HepG2 (cell line): ENCODE data around the gene C19orf85. TPM values are rescaled to one million over a fixed set of nuclear protein-coding genes. Genes with fewer than 3 reads are reported as not detected.
A peak's percentile ranks its signal among the peaks of the same experiment; 100 is the strongest.

Experiments
- AHR ChIP-seq: IDR thresholded peaks from 2 replicates; pipeline ENCODE4 v1.6.1; 2018; ENCODE audit warnings: missing genetic modification reagents, missing compliant biosample characterization
- CEBPB ChIP-seq: IDR thresholded peaks from 2 replicates; pipeline ENCODE4 v1.6.1; 2011; ENCODE audit warnings: low read depth, low read length, improper control_type of control experiment, borderline replicate concordance
- EEA1 ChIP-seq: sonication (generic); formaldehyde crosslinking; IDR thresholded peaks from 2 replicates; pipeline ENCODE4 v1.5.1; 2020; ENCODE audit warnings: mild to moderate bottlenecking, missing genetic modification reagents, borderline replicate concordance
- FOXA1 ChIP-seq, 2 experiments: fragments of 450-650 bp in 1 of 2; sonication (generic) in 1 of 2; formaldehyde crosslinking in 1 of 2; IDR thresholded peaks; 2 replicates each; pipeline versions ENCODE4 v1.4.0 to v1.6.1; 2016 to 2020; ENCODE audit warnings: missing genetic modification reagents in 1 of 2
- HMGXB4 ChIP-seq, 2 experiments: sonication (generic) in 1 of 2; formaldehyde crosslinking in 1 of 2; IDR thresholded peaks; 2 replicates each; pipeline versions ENCODE4 v1.4.0 to v1.6.1; 2018 to 2020; ENCODE audit warnings: missing genetic modification reagents in 2 of 2, borderline replicate concordance in 1 of 2, low read depth in 1 of 2, mild to moderate bottlenecking in 1 of 2, missing biosample characterization in 1 of 2
- JUND ChIP-seq: sonication (generic); formaldehyde crosslinking; IDR thresholded peaks from 2 replicates; pipeline ENCODE4 v1.8.0; 2022; ENCODE audit warnings: mild to moderate bottlenecking, missing genetic modification reagents
- KLF9 ChIP-seq: IDR thresholded peaks from 2 replicates; pipeline ENCODE4 v1.6.1; 2016; ENCODE audit warnings: low read depth
- KMT2B ChIP-seq: IDR thresholded peaks from 2 replicates; pipeline ENCODE4 v1.6.1; 2016; ENCODE audit warnings: missing genetic modification reagents, missing compliant biosample characterization
- PAF1 ChIP-seq: IDR thresholded peaks from 2 replicates; pipeline ENCODE4 v1.6.1; 2016; ENCODE audit warnings: missing genetic modification reagents, missing compliant biosample characterization
- RERE ChIP-seq: IDR thresholded peaks from 2 replicates; pipeline ENCODE4 v1.6.1; 2016; ENCODE audit warnings: low read depth, missing genetic modification reagents, missing compliant biosample characterization
- SAP130 ChIP-seq: IDR thresholded peaks from 2 replicates; pipeline ENCODE4 v1.6.1; 2016; ENCODE audit warnings: low read depth
- SIN3B ChIP-seq: fragments of 150-350 bp; IDR thresholded peaks from 2 replicates; pipeline ENCODE4 v1.6.1; 2014; ENCODE audit warnings: low read length
- SP140L ChIP-seq: sonication (generic); formaldehyde crosslinking; IDR thresholded peaks from 2 replicates; pipeline ENCODE4 v1.4.0; 2020; ENCODE audit warnings: missing genetic modification reagents, borderline replicate concordance
- THYN1 ChIP-seq: sonication (generic); formaldehyde crosslinking; IDR thresholded peaks from 2 replicates; pipeline ENCODE4 v1.8.1; 2023; ENCODE audit warnings: low read depth, mild to moderate bottlenecking, moderate library complexity, missing genetic modification reagents, borderline replicate concordance
- ZBTB42 ChIP-seq: sonication (generic); formaldehyde crosslinking; IDR thresholded peaks from 2 replicates; pipeline ENCODE4 v1.5.0; 2020; ENCODE audit warnings: mild to moderate bottlenecking, missing genetic modification reagents
- ZC3H4 ChIP-seq: sonication (generic); formaldehyde crosslinking; IDR thresholded peaks from 2 replicates; pipeline ENCODE4 v1.4.0; 2020; ENCODE audit warnings: missing genetic modification reagents, borderline replicate concordance
- ZNF33A ChIP-seq: sonication (generic); formaldehyde crosslinking; IDR thresholded peaks from 2 replicates; pipeline ENCODE4 v1.5.1; 2020; ENCODE audit warnings: missing genetic modification reagents, mild to moderate bottlenecking, moderate library complexity, borderline replicate concordance
- polyA plus RNA-seq, 8 experiments: library from polyadenylated mRNA; depleted of rRNA in 3 of 8; stranded (reverse) in 7 of 8; unstranded in 1 of 8; fragments of >200 nt; fragmentation: Illumina TruSeq in 4 of 8; extraction: Trizol in 4 of 8; gene quantifications; 2 replicates each; pipeline versions ENCODE4 v1.2.1 to v1.2.3, GENCODE V29; 2011 to 2016; ENCODE audit warnings: low read depth in 4 of 8, missing spikeins in 1 of 8, mixed read lengths in 1 of 8; ENCODE audit not compliant: insufficient read depth in 1 of 8
- total RNA-seq, 5 experiments: library from RNA; depleted of rRNA; stranded (reverse); fragments of >200 nt; fragmentation: Illumina TruSeq; extraction: Trizol; gene quantifications; 2 replicates each; pipeline ENCODE4 v1.2.3, GENCODE V29; 2016; ENCODE audit warnings: low read depth in 1 of 5
- TF ChIP-seq, protein P1 (sequence below), 2 experiments: sonication (generic) in 1 of 2; formaldehyde crosslinking in 1 of 2; IDR thresholded peaks; 2 replicates each; pipeline versions ENCODE4 v1.4.0 to v1.6.1; 2016 to 2020; ENCODE audit warnings: borderline replicate concordance in 1 of 2, low read depth in 1 of 2, mild to moderate bottlenecking in 1 of 2, missing genetic modification reagents in 1 of 2

C19orf85 gene
- total and polyA plus RNA-seq, 2 of the 13 experiments (the other 11 are each of a cell fraction or from before 2014, with no cell fraction given): not detected

- TF ChIP-seq HMGXB4 (CRISPR knock-in tag; IDR thresholded peaks at IDR 0.05; ENCODE audit: borderline replicate concordance in 1 of 2, low read depth in 1 of 2): no peak
- no peak for TF ChIP-seq PAF1 (CRISPR knock-in tag)
- TF ChIP-seq KLF9 (CRISPR knock-in tag): no peak
- no peak for TF ChIP-seq THYN1 (CRISPR knock-in tag)
- no peak for TF ChIP-seq SIN3B
- peak; percentile 72 for TF ChIP-seq CEBPB
- TF ChIP-seq ZBTB42 (CRISPR knock-in tag): no peak
- no peak for TF ChIP-seq EEA1
- TF ChIP-seq ZC3H4 (CRISPR knock-in tag): 0 out of 2 replicates have a peak, but pooled peaks have one; percentile 7
- no peak for TF ChIP-seq JUND (CRISPR knock-in tag)
- TF ChIP-seq ZNF33A (CRISPR knock-in tag): no peak
- no peak for TF ChIP-seq KMT2B
- TF ChIP-seq SAP130 (CRISPR knock-in tag): peak; percentile 7; the same call in 1 of the 2 replicates
- TF ChIP-seq AHR (CRISPR knock-in tag): no peak
- TF ChIP-seq RERE (CRISPR knock-in tag): no peak
- TF ChIP-seq SP140L (CRISPR knock-in tag): no peak
- TF ChIP-seq, protein P1, sequence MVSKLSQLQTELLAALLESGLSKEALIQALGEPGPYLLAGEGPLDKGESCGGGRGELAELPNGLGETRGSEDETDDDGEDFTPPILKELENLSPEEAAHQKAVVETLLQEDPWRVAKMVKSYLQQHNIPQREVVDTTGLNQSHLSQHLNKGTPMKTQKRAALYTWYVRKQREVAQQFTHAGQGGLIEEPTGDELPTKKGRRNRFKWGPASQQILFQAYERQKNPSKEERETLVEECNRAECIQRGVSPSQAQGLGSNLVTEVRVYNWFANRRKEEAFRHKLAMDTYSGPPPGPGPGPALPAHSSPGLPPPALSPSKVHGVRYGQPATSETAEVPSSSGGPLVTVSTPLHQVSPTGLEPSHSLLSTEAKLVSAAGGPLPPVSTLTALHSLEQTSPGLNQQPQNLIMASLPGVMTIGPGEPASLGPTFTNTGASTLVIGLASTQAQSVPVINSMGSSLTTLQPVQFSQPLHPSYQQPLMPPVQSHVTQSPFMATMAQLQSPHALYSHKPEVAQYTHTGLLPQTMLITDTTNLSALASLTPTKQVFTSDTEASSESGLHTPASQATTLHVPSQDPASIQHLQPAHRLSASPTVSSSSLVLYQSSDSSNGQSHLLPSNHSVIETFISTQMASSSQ (IDR thresholded peaks at IDR 0.05; ENCODE audit: low read depth): 0 out of 2 replicates have a peak, but pooled peaks have one; percentile 13
- TF ChIP-seq, protein P1 (CRISPR knock-in tag; IDR thresholded peaks at IDR 0.05; ENCODE audit: borderline replicate concordance): no peak
- no peak for TF ChIP-seq FOXA1 (IDR thresholded peaks at IDR 0.05)
- no peak for TF ChIP-seq FOXA1 (CRISPR knock-in tag; IDR thresholded peaks at IDR 0.05)
Observed at GRCh38 chr19:55460670-55461258, 3.8 kb downstream of the C19orf85 start (continued).
